H9 (cell line): Measurements from ENCODE around the gene THOP1. TPM values are rescaled to one million over a fixed set of nuclear protein-coding genes. Genes with fewer than 3 reads are reported as not detected.

Experiments used
- DNase-seq: peaks from one replicate; pipeline ENCODE4 v3.0.0-alpha.2; 2017
- H2AFZ ChIP-seq: one replicate; pipeline ENCODE4 v1.6.1; 2013; ENCODE audit warnings: mild to moderate bottlenecking, low read length, control low read depth, moderate library complexity
- H2AK5ac ChIP-seq: 2 replicates; pipeline ENCODE4 v1.6.1; 2013; ENCODE audit warnings: low read length, control low read depth, mixed read lengths; ENCODE audit not compliant: insufficient read length
- H2BK120ac ChIP-seq: one replicate; pipeline ENCODE4 v1.6.1; 2013; ENCODE audit warnings: low read depth, mild to moderate bottlenecking, low read length, control low read depth, inconsistent platforms; ENCODE audit not compliant: poor library complexity, severe bottlenecking
- H2BK12ac ChIP-seq: 2 replicates; pipeline ENCODE4 v1.6.1; 2013; ENCODE audit warnings: low read length, control low read depth, mixed read lengths, low read depth; ENCODE audit not compliant: insufficient read length
- H2BK15ac ChIP-seq: 2 replicates; pipeline ENCODE4 v1.6.1; 2013; ENCODE audit warnings: low read depth, low read length, control low read depth
- H2BK20ac ChIP-seq: one replicate; pipeline ENCODE4 v1.6.1; 2013; ENCODE audit warnings: low read depth, mild to moderate bottlenecking, low read length, control low read depth, inconsistent platforms; ENCODE audit not compliant: poor library complexity, severe bottlenecking
- H2BK5ac ChIP-seq: 2 replicates; pipeline ENCODE4 v1.6.1; 2013; ENCODE audit warnings: low read length, control low read depth, mixed read lengths; ENCODE audit not compliant: insufficient read length
- H3K14ac ChIP-seq: 2 replicates; pipeline ENCODE4 v1.6.1; 2013; ENCODE audit warnings: low read length, control low read depth; ENCODE audit not compliant: insufficient read depth
- H3K18ac ChIP-seq: 2 replicates; pipeline ENCODE4 v1.6.1; 2013; ENCODE audit warnings: low read depth, mild to moderate bottlenecking, mixed read lengths, low read length, control low read depth; ENCODE audit not compliant: insufficient read length
- H3K23ac ChIP-seq: 2 replicates; pipeline ENCODE4 v1.6.1; 2013; ENCODE audit warnings: low read length, control low read depth, mixed read lengths, low read depth; ENCODE audit not compliant: insufficient read length
- H3K23me2 ChIP-seq: 2 replicates; pipeline ENCODE4 v1.6.1; 2013; ENCODE audit warnings: low read depth, mild to moderate bottlenecking, mixed read lengths, low read length, control low read depth; ENCODE audit not compliant: insufficient read length, poor library complexity, severe bottlenecking
- H3K27ac ChIP-seq: 2 replicates; pipeline ENCODE4 v1.5.1; 2013; ENCODE audit warnings: low read length, control low read depth, mixed read lengths, low read depth; ENCODE audit not compliant: insufficient read length
- H3K27me3 ChIP-seq: 2 replicates; pipeline ENCODE4 v1.6.1; 2013; ENCODE audit warnings: low read length, control low read depth, inconsistent platforms; ENCODE audit not compliant: insufficient read depth
- H3K4ac ChIP-seq: 2 replicates; pipeline ENCODE4 v1.6.1; 2013; ENCODE audit warnings: low read depth, mild to moderate bottlenecking, control low read depth, inconsistent platforms, low read length, moderate library complexity
- H3K4me1 ChIP-seq: 2 replicates; pipeline ENCODE4 v1.6.1; 2013; ENCODE audit warnings: low read length, control low read depth, inconsistent platforms; ENCODE audit not compliant: insufficient read depth
- H3K4me2 ChIP-seq: 2 replicates; pipeline ENCODE4 v1.6.1; 2013; ENCODE audit warnings: low read length, control low read depth, mixed read lengths; ENCODE audit not compliant: insufficient read length, insufficient read depth
- H3K56ac ChIP-seq: 2 replicates; pipeline ENCODE4 v1.6.1; 2013; ENCODE audit warnings: low read depth, mild to moderate bottlenecking, mixed read lengths, low read length, control low read depth; ENCODE audit not compliant: insufficient read length
- H3K79me1 ChIP-seq: 2 replicates; pipeline ENCODE4 v1.6.1; 2013; ENCODE audit warnings: low read depth, mild to moderate bottlenecking, moderate library complexity, low read length, control low read depth, inconsistent platforms; ENCODE audit not compliant: insufficient read depth, poor library complexity, severe bottlenecking
- H3K79me2 ChIP-seq: 2 replicates; pipeline ENCODE4 v1.6.1; 2013; ENCODE audit warnings: low read length, control low read depth, inconsistent platforms; ENCODE audit not compliant: insufficient read depth
- H3K9ac ChIP-seq: 2 replicates; pipeline ENCODE4 v1.6.1; 2013; ENCODE audit warnings: low read length, control low read depth, mixed read lengths; ENCODE audit not compliant: insufficient read length; ENCODE audit errors: extremely low read depth
- H3K9me3 ChIP-seq: one replicate; pipeline ENCODE4 v1.6.1; 2013; ENCODE audit warnings: low read depth, low read length, inconsistent platforms; ENCODE audit not compliant: control insufficient read depth
- H3T11ph ChIP-seq: one replicate; pipeline ENCODE4 v1.6.1; 2013; ENCODE audit warnings: mild to moderate bottlenecking, low read length, control low read depth, inconsistent platforms
- H4K20me1 ChIP-seq: one replicate; pipeline ENCODE4 v1.6.1; 2013; ENCODE audit not compliant: control insufficient read depth, insufficient read length, insufficient read depth
- H4K5ac ChIP-seq: 2 replicates; pipeline ENCODE4 v1.6.1; 2013; ENCODE audit warnings: low read depth, mild to moderate bottlenecking, mixed read lengths, low read length, control low read depth; ENCODE audit not compliant: insufficient read length
- H4K8ac ChIP-seq: replicated peaks from 2 replicates; pipeline ENCODE4 v1.6.1; 2013; ENCODE audit warnings: low read length, control low read depth, mixed read lengths, low read depth; ENCODE audit not compliant: insufficient read length
- H4K91ac ChIP-seq: 2 replicates; pipeline ENCODE4 v1.6.1; 2013; ENCODE audit warnings: low read depth, mild to moderate bottlenecking, moderate library complexity, mixed read lengths, low read length, control low read depth; ENCODE audit not compliant: insufficient read length
- H3K27ac Mint-ChIP-seq, 3 experiments: 2 replicates in 2 of 3; 3 replicates in 1 of 3; pipeline ENCODE4 v1.8.0; 2020 to 2021; ENCODE audit warnings: mixed read lengths in 3 of 3, mild to moderate bottlenecking in 1 of 3, moderate library complexity in 1 of 3
- H3K27me3 Mint-ChIP-seq: 2 replicates; pipeline ENCODE4 v1.8.0; 2021; ENCODE audit warnings: low read depth, mild to moderate bottlenecking, moderate library complexity, mixed read lengths
- H3K36me3 Mint-ChIP-seq, 3 experiments: 2 replicates in 2 of 3; 3 replicates in 1 of 3; pipeline ENCODE4 v1.8.0; 2020 to 2021; ENCODE audit warnings: low read depth in 3 of 3, mixed read lengths in 3 of 3; ENCODE audit not compliant: insufficient read depth in 1 of 3
- H3K4me1 Mint-ChIP-seq, 2 experiments: 2 replicates each; pipeline ENCODE4 v1.8.0; 2020; ENCODE audit warnings: mixed read lengths in 2 of 2
- H3K4me3 Mint-ChIP-seq, 2 experiments: 2 replicates in 1 of 2; 3 replicates in 1 of 2; pipeline ENCODE4 v1.8.0; 2020 to 2021; ENCODE audit warnings: mild to moderate bottlenecking in 2 of 2, mixed read lengths in 2 of 2, moderate library complexity in 1 of 2
- H3K9me3 Mint-ChIP-seq, 2 experiments: 2 replicates in 1 of 2; 3 replicates in 1 of 2; pipeline ENCODE4 v1.8.0; 2020; ENCODE audit warnings: mild to moderate bottlenecking in 2 of 2, mixed read lengths in 2 of 2, moderate library complexity in 1 of 2
- CTCF ChIP-seq: fragments of 200-600 bp; sonication (generic); conservative IDR thresholded peaks from 3 replicates; pipeline ENCODE4 v1.8.0; 2021; ENCODE audit warnings: antibody characterized with exemption, mild to moderate bottlenecking
- WGBS: extraction: QIAGEN DNeasy Blood & Tissue Kit; methylation state at CpG from one replicate; pipeline ENCODE4 v1.1.7; 2013; ENCODE audit warnings: missing lambda C conversion rate, low lambda C conversion rate, mixed read lengths; ENCODE audit not compliant: insufficient read length; ENCODE audit errors: extremely low coverage; 5-methylcytosine and 5-hydroxymethylcytosine counted together
- total RNA-seq: library from RNA; stranded (reverse); gene quantifications from 2 replicates; pipeline ENCODE4 v1.2.1, GENCODE V29; 2021

The THOP1 gene
- total RNA-seq, 1 experiment from 2014 or later = 150 TPM

DNA sequence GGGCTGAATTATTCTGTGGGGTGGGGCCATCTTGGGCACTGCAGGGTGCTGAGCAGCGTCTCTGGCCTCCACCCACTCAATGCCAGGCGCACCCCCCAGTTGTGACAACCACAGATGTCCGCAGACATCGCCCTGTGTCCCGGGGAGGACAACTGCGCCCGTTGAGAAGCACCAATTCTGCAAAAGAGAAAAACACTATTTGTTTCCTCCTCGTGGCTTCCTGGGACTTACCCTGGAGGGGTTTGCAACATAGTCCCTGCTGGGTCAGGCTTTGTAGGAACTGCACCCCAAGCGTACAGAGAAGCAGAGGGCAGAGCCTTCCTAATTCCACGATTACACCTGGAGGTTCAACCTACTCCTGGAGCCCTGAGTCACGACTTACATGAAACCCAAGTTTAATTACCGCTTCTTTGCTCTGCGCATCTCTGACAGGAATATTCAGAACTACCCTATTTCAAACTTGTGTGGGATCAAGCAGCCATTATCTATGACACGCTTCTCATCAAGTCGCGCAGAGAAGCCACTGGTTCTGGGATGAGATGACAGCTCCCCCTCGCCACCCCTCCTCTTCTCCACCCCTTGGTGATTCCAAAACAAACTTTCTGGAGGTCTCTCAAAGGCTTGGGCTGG lies 34.4 kb upstream of the THOP1 start:
- Histone ChIP-seq H2AK5ac (no peak overlapping the region), H3K56ac (no peak overlapping the region), H3K4me1 (no peaks in the 10 kb centered on the region), H3K9ac (no peak overlapping the region), H3K27ac (no peak overlapping the region), H3K9me3 (no peaks in the 10 kb centered on the region), H3K23me2 (no peaks in the 10 kb centered on the region), H3K4ac (no peak overlapping the region), H2BK15ac (no peak overlapping the region), H3K79me2 (no peaks in the 10 kb centered on the region), H3K23ac (no peak overlapping the region), H2AFZ (no peak overlapping the region), H3K4me2 (no peak overlapping the region), H4K8ac (no peak overlapping the region), H3K14ac (no peak overlapping the region), H4K5ac (no peak overlapping the region), H4K20me1 (no peaks in the 10 kb centered on the region), H3K27me3 (no peaks in the 10 kb centered on the region), H2BK5ac (no peak overlapping the region), H3K18ac (no peak overlapping the region), H2BK12ac (no peak overlapping the region), H2BK20ac (no peak overlapping the region), H3K79me1 (no peaks in the 10 kb centered on the region), H2BK120ac (no peak overlapping the region), H4K91ac (no peak overlapping the region), H3T11ph (no peak overlapping the region)
- Mint-ChIP-seq H3K4me3 (no peak overlapping the region), H3K36me3 (peaks cover 3 to 31% (median 21%) of the 10 kb centered on the region in 3 experiments; a peak in 6 of 7 replicates), H3K9me3 (no peaks in the 10 kb centered on the region), H3K27ac (no peak overlapping the region), H3K4me1 (no peaks in the 10 kb centered on the region), H3K27me3 (peaks cover 27% of the 10 kb centered on the region)
- no peak for DNase-seq
- TF ChIP-seq CTCF = no peak
- WGBS = no CpG with 5 or more reads among the region's 17 CpGs
